Stimulated activated CD4-positive, alpha-beta T cell treated with anti-CD3 and anti-CD28 coated beads, Interleukin-1b, Interleukin-23, amount 100 ng/mL, for 48 hours (primary cell): ENCODE data around the gene ZNF148.
A peak's percentile ranks its signal among the peaks of the same experiment; 100 is the strongest.

ENCODE experiments used
- DNase-seq: peaks from one replicate; pipeline ENCODE4 v3.0.0-alpha.2; 2020

ZNF148 gene

GRCh38 chr3:125332504-125332903, 42.6 kb downstream of the ZNF148 start:
- no peak for DNase-seq

- no peak for DNase-seq
These were observed 43.9 kb downstream of the ZNF148 start for GRCh38 chr3:125331243-125331642.

- no peak for DNase-seq
These were observed 48.2 kb downstream of the ZNF148 start for GRCh38 chr3:125326957-125327356.

- no peak for DNase-seq
These were observed 49.4 kb downstream of the ZNF148 start for GRCh38 chr3:125325746-125326145.

GRCh38 chr3:125324341-125324740, 50.8 kb downstream of the ZNF148 start:
- DNase-seq: no peak

GRCh38 chr3:125322917-125323316, 52.2 kb downstream of the ZNF148 start:
- DNase-seq: no peak

GRCh38 chr3:125322166-125322565, 53.0 kb downstream of the ZNF148 start:
- DNase-seq: no peak

GRCh38 chr3:125319765-125320164, 55.4 kb downstream of the ZNF148 start:
- DNase-seq: no peak

- DNase-seq: no peak
These were observed 56.3 kb downstream of the ZNF148 start for GRCh38 chr3:125318871-125319270.

- no peak for DNase-seq
These were observed 56.8 kb downstream of the ZNF148 start for GRCh38 chr3:125318167-125318865.

- DNase-seq: no peak
These were observed 57.4 kb downstream of the ZNF148 start for GRCh38 chr3:125317761-125318160.

GRCh38 chr3:125316949-125317348, 58.2 kb downstream of the ZNF148 start:
- DNase-seq: no peak

- no peak for DNase-seq
These were observed 58.9 kb downstream of the ZNF148 start for GRCh38 chr3:125316246-125316645.

- no peak for DNase-seq
These were observed 62.0 kb downstream of the ZNF148 start for GRCh38 chr3:125313060-125313635.

GRCh38 chr3:125310623-125311081, 64.5 kb downstream of the ZNF148 start:
- DNase-seq: peak; percentile 56

- DNase-seq: no peak
These were observed 65.6 kb downstream of the ZNF148 start for GRCh38 chr3:125309476-125309875.

GRCh38 chr3:125306620-125307019, 68.5 kb downstream of the ZNF148 start:
- no peak for DNase-seq

- no peak for DNase-seq
These were observed 72.2 kb downstream of the ZNF148 start for GRCh38 chr3:125302932-125303331.

GRCh38 chr3:125300416-125300815, 74.7 kb downstream of the ZNF148 start:
- DNase-seq: no peak

GRCh38 chr3:125294411-125294810, 80.7 kb downstream of the ZNF148 start:
- DNase-seq: no peak

GRCh38 chr3:125292015-125292414, 83.1 kb downstream of the ZNF148 start:
- no peak for DNase-seq

- DNase-seq: no peak
These were observed 85.6 kb downstream of the ZNF148 start for GRCh38 chr3:125289429-125289981.

GRCh38 chr3:125287248-125287647, 87.9 kb downstream of the ZNF148 start:
- DNase-seq: no peak

GRCh38 chr3:125281381-125281780, 93.7 kb downstream of the ZNF148 start:
- no peak for DNase-seq
